ENCODE data around the gene DYSF.

DYSF gene

DNA sequence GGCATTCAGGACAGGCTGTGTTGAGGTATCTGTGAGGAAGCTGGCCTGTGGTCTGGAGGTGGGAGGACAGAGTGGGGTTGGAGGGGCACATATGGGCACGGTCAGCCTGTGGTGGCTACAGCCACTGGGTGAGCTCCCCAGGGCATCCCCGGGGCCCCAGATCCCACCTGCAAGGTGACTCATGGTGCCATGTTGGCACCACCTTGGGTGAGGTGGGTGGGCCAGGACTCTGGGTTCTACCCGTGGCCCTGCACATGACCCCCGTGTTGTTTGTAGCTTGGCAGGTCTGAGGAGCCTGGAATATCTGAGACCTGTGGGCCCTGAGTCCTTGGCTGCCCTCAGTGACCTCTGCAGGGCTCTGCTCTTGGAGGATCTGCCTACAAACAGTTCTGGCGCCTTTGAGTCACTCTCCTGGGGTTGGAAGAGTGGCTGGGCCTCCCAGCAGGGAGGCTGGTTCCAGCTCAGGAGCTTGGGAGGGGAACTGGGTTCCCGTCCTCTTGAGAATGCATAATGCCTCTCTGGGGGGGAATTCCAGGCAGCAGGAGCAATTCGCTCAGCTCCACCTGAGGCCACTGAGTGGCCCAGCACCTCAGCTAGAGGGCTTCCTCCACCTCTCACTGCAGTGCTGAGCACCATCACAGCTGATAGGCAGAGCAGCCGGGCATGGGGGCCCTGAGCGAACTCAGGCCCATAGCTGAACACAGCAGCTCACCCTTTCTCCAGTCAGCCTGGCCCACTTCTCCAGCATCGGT lies 105.1 kb downstream of the DYSF start:
- H3K4me3 ChIP-seq (ENCODE audit: low read depth in 1 of 2, low read length in 1 of 2) = no peak overlapping the region
- H3K36me3 ChIP-seq = peaks cover 100% of the 10 kb centered on the region

DNA sequence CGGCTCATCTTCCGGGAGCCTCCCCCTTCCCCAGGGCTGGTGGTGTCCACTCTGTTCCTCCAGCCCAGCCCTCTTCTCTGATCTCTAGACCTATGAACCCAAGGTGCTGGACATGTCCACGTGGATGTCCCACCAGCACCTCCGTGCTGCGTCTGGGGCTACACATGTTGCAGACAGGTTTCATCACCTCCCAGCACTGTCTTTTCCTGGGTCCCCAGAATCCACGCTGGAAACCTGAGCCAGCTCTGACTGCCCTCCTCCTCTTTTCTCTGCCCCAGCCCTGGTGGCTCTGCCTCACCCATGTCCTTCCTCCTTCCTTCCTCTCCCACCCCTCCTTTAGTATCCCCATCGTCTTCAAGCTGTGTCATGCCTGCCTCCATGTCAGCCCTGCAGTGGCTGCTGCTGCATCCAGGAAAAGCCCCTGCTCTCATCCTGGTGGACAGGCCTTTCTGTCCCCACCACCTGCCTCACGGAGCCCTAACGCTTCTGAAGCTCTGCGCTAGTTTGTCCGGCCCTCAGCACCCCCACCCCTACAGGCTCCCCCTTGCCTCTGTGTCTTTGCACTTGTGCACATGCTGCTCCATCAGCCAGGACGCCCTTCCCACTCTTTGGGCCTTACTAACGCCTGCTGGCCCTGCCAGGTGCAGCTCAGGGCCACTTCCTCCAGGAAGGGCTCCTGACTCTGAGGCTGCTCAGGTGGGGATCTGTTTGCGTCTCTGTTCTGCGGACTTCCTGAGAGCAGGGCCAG lies 105.9 kb downstream of the DYSF start:
- TF ChIP-seq, protein P1, sequence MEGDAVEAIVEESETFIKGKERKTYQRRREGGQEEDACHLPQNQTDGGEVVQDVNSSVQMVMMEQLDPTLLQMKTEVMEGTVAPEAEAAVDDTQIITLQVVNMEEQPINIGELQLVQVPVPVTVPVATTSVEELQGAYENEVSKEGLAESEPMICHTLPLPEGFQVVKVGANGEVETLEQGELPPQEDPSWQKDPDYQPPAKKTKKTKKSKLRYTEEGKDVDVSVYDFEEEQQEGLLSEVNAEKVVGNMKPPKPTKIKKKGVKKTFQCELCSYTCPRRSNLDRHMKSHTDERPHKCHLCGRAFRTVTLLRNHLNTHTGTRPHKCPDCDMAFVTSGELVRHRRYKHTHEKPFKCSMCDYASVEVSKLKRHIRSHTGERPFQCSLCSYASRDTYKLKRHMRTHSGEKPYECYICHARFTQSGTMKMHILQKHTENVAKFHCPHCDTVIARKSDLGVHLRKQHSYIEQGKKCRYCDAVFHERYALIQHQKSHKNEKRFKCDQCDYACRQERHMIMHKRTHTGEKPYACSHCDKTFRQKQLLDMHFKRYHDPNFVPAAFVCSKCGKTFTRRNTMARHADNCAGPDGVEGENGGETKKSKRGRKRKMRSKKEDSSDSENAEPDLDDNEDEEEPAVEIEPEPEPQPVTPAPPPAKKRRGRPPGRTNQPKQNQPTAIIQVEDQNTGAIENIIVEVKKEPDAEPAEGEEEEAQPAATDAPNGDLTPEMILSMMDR (IDR thresholded peaks at IDR 0.05) = no peak
- Histone ChIP-seq H3K27ac (no peak overlapping the region), H3K9me3 (no peaks in the 10 kb centered on the region), H3K4me3 (ENCODE audit: low read depth in 1 of 2, low read length in 1 of 2) (no peak overlapping the region), H3K4me1 (ENCODE audit: control insufficient read depth in 1 of 2, insufficient read depth in 1 of 2, low read depth in 1 of 2, low read length in 1 of 2) (no peaks in the 10 kb centered on the region), H3K36me3 (peaks cover 100% of the 10 kb centered on the region), H3K27me3 (no peaks in the 10 kb centered on the region)

More for the DNA sequence above, 105.1 kb downstream of the DYSF start:
- no peaks in the 10 kb centered on the region for H3K9me3 ChIP-seq
- H3K27me3 ChIP-seq = no peaks in the 10 kb centered on the region
- TF ChIP-seq, protein P1 (IDR thresholded peaks at IDR 0.05) = no peak
- H3K4me1 ChIP-seq (ENCODE audit: control insufficient read depth in 1 of 2, insufficient read depth in 1 of 2, low read depth in 1 of 2, low read length in 1 of 2) = no peaks in the 10 kb centered on the region
- no peak overlapping the region for H3K27ac ChIP-seq

DNA sequence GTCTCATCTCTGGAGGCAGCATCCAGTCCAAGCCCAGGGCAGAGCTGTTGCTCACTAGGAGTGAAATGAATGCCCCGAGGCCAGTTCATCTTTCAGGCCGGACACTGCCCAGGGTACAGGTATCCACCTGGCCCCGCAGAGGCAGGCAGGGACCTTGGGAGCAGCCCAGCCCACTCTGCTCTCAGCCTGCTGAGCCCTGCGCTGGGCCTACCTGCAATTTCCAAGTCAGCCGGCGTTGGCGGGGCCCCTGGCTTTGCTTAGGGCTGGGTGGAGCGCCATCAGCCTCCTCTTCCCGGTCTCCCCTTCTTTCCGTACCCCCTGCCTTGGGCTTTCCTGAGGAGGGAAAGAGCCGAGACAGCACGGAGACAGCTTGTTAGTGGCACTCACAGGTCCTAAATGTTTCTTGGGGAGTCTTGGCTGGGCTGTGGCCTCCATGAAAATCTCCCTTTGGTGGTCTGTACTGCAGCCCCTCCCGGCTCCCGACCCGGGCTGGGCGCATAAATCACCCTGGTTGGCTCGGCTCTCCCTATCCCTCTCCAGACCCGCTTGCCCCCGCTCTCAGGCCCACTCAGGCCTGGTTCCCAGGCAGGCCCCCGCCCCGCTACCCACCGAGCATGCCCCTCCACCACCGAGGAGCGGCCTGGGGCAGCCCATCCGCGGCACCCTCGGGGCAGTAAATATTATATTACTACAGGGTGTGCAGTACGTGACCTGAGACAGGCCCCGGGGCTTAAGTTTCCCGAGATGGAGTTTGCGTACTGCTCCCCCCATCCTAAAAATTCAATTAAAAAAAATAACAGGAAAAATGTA lies 106.7 kb downstream of the DYSF start:
- no peaks in the 10 kb centered on the region for H3K4me1 ChIP-seq (ENCODE audit: control insufficient read depth in 1 of 2, insufficient read depth in 1 of 2, low read depth in 1 of 2, low read length in 1 of 2)
- H3K9me3 ChIP-seq = no peaks in the 10 kb centered on the region
- TF ChIP-seq, protein P1 (IDR thresholded peaks at IDR 0.05) = no peak
- H3K4me3 ChIP-seq (ENCODE audit: low read depth in 1 of 2, low read length in 1 of 2) = no peak overlapping the region
- no peaks in the 10 kb centered on the region for H3K27me3 ChIP-seq
- peaks cover 100% of the 10 kb centered on the region for H3K36me3 ChIP-seq
- H3K27ac ChIP-seq = no peak overlapping the region

DNA sequence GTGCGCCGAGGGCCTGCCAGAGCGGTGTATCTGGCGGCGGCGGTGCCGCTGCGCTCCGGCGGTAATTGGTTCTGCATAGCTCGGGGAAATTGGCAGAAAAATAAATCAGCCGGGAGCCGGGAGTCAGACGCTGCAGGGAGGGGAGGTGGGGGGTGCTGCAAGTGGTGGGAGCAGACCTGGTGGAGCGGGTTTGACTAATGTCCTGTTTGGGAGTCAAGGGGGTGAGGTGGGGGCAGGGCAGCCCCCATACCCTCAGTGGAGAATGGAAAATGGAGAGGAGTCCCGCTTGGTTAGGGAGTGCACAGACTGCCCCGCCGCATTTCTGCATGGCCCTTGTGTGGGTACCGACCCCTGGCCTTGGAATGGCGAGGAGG lies 107.3 kb downstream of the DYSF start:
- TF ChIP-seq, protein P1 (IDR thresholded peaks at IDR 0.05) = no peak

DNA sequence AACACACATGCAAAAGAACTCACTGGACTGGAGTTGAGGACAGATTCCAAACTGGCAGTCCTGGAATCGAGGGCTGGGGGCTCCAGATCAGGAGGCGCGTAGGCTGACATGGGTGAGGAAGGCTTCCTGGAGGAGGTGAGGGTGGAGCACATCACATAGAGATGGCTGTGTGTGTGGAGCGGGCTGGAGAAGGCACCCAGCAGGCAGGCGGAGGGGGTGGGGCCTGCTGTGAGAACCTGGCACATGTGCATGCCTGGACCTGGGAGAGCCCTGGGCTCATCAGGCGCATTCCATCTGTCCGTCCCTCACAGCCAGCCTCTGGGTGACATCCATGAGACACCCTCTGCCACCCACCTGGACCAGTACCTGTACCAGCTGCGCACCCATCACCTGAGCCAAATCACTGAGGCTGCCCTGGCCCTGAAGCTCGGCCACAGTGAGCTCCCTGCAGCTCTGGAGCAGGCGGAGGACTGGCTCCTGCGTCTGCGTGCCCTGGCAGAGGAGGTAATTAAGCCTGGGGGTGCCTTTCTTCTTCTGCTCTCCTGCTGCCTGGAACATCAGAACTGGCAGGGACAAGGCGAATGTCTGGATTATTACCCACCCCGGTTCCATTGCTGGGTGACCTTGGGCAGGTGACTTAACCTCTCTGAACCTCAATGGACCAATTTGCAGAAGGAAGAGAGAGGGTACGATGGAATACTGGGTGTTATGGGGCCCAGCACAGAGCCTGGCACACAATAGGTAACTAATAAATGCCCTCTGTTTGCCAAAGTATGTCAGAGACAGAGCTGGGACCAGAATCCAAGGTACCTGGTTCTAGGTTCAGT lies 108.3 kb downstream of the DYSF start:
- H3K36me3 ChIP-seq = peaks cover 100% of the 10 kb centered on the region
- H3K4me3 ChIP-seq (ENCODE audit: low read depth in 1 of 2, low read length in 1 of 2) = no peak overlapping the region
- H3K4me1 ChIP-seq (ENCODE audit: control insufficient read depth in 1 of 2, insufficient read depth in 1 of 2, low read depth in 1 of 2, low read length in 1 of 2) = no peaks in the 10 kb centered on the region
- TF ChIP-seq, protein P1 (IDR thresholded peaks at IDR 0.05) = no peak
- H3K27me3 ChIP-seq = no peaks in the 10 kb centered on the region
- H3K9me3 ChIP-seq = no peaks in the 10 kb centered on the region
- no peak overlapping the region for H3K27ac ChIP-seq

More for the DNA sequence above, 107.3 kb downstream of the DYSF start:
- H3K36me3 ChIP-seq = peaks cover 100% of the 10 kb centered on the region
- no peaks in the 10 kb centered on the region for H3K27me3 ChIP-seq
- no peak overlapping the region for H3K27ac ChIP-seq
- H3K9me3 ChIP-seq = no peaks in the 10 kb centered on the region
- no peak overlapping the region for H3K4me3 ChIP-seq (ENCODE audit: low read depth in 1 of 2, low read length in 1 of 2)
- H3K4me1 ChIP-seq (ENCODE audit: control insufficient read depth in 1 of 2, insufficient read depth in 1 of 2, low read depth in 1 of 2, low read length in 1 of 2) = no peaks in the 10 kb centered on the region
